Stimulated activated CD8-positive, alpha-beta memory T cell treated with anti-CD3 and anti-CD28 coated beads, Interleukin-15, amount 100 ng/mL, for 48 hours (primary cell): ENCODE measurements around the gene HDAC2.

Experiments used
- DNase-seq, 2 donors: peaks; one replicate each; pipeline ENCODE4 v3.0.0-alpha.2; 2020; ENCODE audit warnings: low read depth in 2 of 2

Gene HDAC2

GRCh38 chr6:113909224-113909856 lies 61.6 kb downstream of the HDAC2 start:
- DNase-seq: no peak

DNA sequence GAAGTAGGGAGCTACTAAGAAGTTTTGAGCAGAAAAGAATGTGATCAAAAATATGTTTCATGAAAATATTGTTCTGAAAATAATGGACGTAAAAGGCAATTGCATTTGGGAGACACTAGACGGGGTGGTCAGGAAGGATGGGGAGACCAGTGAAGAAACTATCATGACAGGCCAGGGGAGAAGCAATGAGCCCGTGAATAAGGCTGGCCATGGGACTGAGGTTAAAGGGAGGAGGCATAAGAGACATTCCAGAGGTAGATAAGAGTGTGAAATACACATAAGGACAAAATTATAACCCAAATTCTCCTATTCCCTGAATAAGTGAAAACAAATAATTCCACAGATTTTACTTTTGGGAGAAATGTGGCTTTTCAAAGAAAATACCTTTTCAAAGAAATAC lies 62.1 kb downstream of the HDAC2 start:
- DNase-seq: no peak

DNA sequence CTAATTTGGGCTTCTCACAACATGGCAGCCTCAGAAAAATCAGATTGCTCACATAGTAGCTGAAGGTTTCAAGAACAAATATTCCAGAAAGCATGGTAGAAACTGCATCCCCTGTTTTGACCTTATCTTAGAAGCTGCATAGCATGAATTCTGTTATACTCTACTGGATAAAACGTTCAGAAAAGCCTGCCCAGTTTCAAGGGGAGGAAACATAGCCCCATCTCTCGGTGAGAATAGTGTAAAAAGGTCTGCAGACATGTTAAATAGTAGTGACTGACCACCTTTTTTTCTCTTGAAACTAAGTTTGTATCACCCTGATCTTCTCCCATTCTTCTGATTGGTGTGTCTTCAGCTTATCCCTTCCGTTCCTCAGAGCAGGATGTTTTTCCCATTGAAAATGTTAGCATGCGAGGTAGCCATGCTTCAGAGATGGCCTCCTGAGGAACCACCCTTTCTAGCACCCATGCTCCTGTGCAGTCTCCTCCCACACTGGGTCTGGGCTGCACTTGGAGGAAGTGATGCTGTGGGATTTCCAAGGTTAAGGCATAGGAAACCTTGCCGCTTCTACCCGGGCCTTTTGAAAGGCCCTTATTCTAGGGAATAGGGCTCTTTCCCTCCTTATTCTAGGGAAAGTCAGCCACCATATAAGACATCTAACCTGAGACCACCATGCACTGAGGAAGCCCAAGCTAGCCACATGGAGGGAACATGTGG lies 63.7 kb downstream of the HDAC2 start:
- no peak for DNase-seq

DNA sequence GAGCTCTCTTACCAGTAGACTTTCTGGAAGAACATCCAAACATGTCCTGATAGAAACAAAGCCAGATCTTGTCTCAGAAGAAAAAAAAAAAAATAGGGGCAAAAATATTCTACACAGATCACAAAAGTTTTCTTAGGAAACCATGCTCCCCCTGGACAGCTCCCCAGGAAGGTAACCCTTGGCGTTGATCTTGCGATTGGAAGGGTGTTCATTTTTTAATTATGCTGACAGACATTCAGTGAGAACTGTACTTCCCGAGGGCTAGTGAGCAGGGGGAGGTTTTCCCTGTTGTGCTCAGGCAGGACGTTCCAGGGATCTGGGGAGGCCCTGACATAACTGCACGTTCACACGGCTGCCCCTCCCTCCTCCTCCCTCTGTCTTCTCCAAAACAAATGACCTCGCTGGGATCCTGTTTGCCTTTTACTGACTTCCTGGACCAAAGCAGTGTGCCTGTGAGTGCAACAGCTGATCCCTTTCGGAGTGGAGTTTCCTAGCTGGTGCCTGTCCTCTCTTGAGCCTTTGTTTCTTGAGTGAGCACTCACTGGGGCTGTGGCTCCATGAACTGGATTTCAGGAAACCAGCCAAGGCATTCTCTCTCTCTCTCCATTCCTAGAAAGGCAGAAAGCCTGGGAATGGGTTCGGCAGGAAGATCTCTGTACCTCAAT lies 67.2 kb downstream of the HDAC2 start:
- DNase-seq: no peak

DNA sequence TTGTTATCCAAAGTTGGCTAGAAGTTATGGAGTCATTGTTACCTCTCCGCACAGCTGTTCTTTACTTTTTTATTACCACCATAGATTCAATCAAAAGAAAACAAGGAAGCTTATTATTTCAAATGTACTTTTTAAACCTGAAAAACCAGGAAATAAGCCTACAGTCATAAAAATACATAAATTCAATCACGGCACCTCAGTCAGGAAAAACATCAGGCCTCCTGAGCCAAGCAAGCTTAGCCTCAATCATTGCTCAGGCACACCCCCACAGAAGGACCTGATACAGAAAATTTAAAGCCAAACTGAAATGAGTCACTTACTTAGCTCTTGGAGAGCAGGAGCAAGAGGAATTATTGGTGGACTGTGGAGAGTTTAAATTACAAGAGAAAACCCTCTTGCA lies 69.5 kb downstream of the HDAC2 start:
- DNase-seq: no peak

DNA sequence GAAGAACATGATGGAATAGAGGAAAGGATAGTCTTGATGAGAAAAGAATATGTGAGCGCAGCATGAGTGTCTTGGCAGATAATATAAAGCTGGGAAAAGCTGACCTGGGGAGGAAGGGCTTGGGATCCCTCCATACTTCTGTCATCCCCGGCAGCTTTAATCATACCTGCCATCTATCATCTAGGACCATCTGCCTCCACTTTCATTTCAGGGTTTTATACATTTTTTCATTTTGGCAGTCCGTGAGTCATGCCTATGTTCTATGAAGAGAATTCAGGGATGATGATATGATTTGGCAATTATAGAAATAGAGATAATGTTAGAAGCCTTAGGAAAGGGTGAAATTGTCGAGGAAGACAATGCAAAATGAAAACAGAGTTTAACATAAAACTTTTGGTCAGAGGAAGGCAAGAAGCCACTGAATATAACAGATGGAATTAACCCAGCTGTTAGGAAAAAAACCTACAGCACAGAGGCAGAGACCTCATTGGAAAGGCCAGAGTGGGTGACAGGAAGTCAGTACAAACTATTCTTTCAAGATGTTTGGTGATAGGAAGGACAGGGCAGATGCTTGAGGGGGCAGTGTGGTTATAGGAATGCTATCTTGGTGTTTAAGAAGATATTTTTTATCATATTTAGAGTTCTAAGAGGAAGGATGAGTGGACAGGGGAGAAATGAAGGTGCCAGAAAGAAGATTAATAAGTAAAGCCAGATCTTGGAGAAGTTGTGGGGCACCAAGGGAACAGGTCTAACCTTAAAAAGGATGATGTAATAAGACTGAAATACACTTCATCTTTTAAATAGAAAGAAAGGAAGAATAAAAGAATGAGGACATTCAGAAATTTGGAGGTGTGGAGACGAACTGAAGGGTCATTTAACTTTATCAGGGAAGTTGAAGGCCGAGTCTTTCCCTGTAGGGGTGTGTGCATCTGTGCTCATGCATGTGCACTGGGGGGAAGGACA lies 76.0 kb downstream of the HDAC2 start:
- no peak for DNase-seq

DNA sequence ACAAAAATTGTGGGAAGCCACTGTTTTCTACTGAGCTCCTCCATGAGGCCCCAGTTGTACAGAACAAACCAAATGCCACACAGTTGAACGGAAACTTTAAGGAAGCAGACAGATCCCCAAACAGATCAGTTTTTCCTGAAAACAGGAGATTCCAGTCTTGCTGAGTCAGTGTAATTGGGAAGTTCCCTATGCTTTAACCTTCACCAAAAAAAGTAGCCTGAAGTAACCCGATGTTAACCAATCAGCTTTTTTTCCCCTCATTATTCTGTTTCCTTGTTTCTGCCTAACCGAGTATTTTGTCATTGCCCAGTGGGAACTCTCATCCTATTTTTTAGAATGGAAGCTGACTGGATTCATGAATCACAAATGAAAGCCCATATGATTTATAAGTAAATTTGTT lies 77.1 kb downstream of the HDAC2 start:
- no peak for DNase-seq

GRCh38 chr6:113893451-113893850 lies 77.5 kb downstream of the HDAC2 start:
- no peak for DNase-seq

- no peak for DNase-seq
Measured at GRCh38 chr6:113888956-113889630, 81.9 kb downstream of the HDAC2 start.

DNA sequence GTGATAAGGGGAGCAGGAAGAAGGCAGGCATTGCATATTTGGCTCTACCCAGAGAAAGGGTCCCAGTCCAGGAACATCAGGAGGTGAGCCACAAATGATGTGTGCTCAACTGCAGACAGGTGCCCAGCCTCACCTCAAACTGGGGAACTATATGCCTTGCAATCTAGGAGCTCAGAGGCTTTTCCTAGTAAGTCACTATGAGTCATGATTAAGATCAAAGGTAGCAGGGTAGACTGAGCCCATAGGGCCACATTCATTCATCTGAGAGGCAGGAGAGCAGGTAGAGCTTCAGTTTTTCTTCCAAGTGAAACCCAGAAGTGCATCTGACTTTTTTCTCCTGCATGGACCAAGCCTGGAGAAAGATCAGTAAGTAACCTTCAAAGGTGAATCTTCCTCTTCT lies 82.5 kb downstream of the HDAC2 start:
- no peak for DNase-seq

- DNase-seq: no peak
Measured at GRCh38 chr6:113886512-113886911, 84.4 kb downstream of the HDAC2 start.

GRCh38 chr6:113884011-113884410 lies 86.9 kb downstream of the HDAC2 start:
- DNase-seq: no peak
